ELR (cell line): ENCODE data around the gene CXADR.
"Not testable (repeated sequence)": the region's sequence is repeated elsewhere in the genome, so short reads cannot be mapped to it uniquely, and the experiment has no call there.

ENCODE experiments used
- DNase-seq: peaks from one replicate; pipeline ENCODE4 v3.0.0-alpha.2; 2015; ENCODE audit warnings: low read depth

Gene CXADR

GRCh38 chr21:17502985-17503384 is 9.9 kb upstream of the CXADR start:
- DNase-seq: not testable (repeated sequence)

- no peak for DNase-seq
Measured at GRCh38 chr21:17506951-17507350, 5.9 kb upstream of the CXADR start.

- DNase-seq: no peak
Measured at GRCh38 chr21:17507591-17507990, 5.3 kb upstream of the CXADR start.

GRCh38 chr21:17513214-17514123 is 626 bp downstream of the CXADR start:
- DNase-seq: peak; percentile 28

- peak; percentile 50 for DNase-seq
Measured at GRCh38 chr21:17514124-17514845, 1.4 kb downstream of the CXADR start.

GRCh38 chr21:17517008-17517407 is 4.2 kb downstream of the CXADR start:
- DNase-seq: not testable (repeated sequence)

GRCh38 chr21:17519208-17519738 is 6.4 kb downstream of the CXADR start:
- DNase-seq: no peak

- no peak for DNase-seq
Measured at GRCh38 chr21:17519965-17520609, 7.2 kb downstream of the CXADR start.

GRCh38 chr21:17523007-17523451 is 10.2 kb downstream of the CXADR start:
- no peak for DNase-seq

GRCh38 chr21:17523979-17524494 is 11.2 kb downstream of the CXADR start:
- not testable (repeated sequence) for DNase-seq

- no peak for DNase-seq
Measured at GRCh38 chr21:17524635-17525034, 11.8 kb downstream of the CXADR start.

- DNase-seq: no peak
Measured at GRCh38 chr21:17526776-17527175, 13.9 kb downstream of the CXADR start.

- peak; percentile 47 for DNase-seq
Measured at GRCh38 chr21:17527240-17527639, 14.4 kb downstream of the CXADR start.

GRCh38 chr21:17527711-17528110 is 14.9 kb downstream of the CXADR start:
- DNase-seq: no peak

- DNase-seq: no peak
Measured at GRCh38 chr21:17529648-17530047, 16.8 kb downstream of the CXADR start.

- DNase-seq: no peak
Measured at GRCh38 chr21:17532292-17532691, 19.4 kb downstream of the CXADR start.

- no peak for DNase-seq
Measured at GRCh38 chr21:17536381-17536780, 23.5 kb downstream of the CXADR start.

GRCh38 chr21:17537299-17537698 is 24.5 kb downstream of the CXADR start:
- peak; percentile 27 for DNase-seq

- DNase-seq: no peak
Measured at GRCh38 chr21:17538576-17538975, 25.7 kb downstream of the CXADR start.

- no peak for DNase-seq
Measured at GRCh38 chr21:17539323-17539722, 26.5 kb downstream of the CXADR start.

- DNase-seq: no peak
Measured at GRCh38 chr21:17539743-17540341, 27.0 kb downstream of the CXADR start.

GRCh38 chr21:17540530-17540929 is 27.7 kb downstream of the CXADR start:
- no peak for DNase-seq
